BLaER1 (cell line): Measurements from ENCODE around the gene FNDC3B.

Experiments used
- H3K27ac ChIP-seq: shearing (Covaris generic); formaldehyde crosslinking; 2 replicates; pipeline ENCODE4 v1.8.1; 2022
- H3K27me3 ChIP-seq: shearing (Covaris generic); formaldehyde crosslinking; 2 replicates; pipeline ENCODE4 v1.8.1; 2022
- H3K36me3 ChIP-seq: shearing (Covaris generic); formaldehyde crosslinking; 2 replicates; pipeline ENCODE4 v1.8.1; 2022
- H3K4me1 ChIP-seq: shearing (Covaris generic); formaldehyde crosslinking; 2 replicates; pipeline ENCODE4 v1.8.1; 2022
- H3K4me2 ChIP-seq: shearing (Covaris generic); formaldehyde crosslinking; 2 replicates; pipeline ENCODE4 v1.8.1; 2022
- H3K4me3 ChIP-seq: shearing (Covaris generic); formaldehyde crosslinking; 2 replicates; pipeline ENCODE4 v1.8.1; 2022
- H3K9ac ChIP-seq: shearing (Covaris generic); formaldehyde crosslinking; 2 replicates; pipeline ENCODE4 v1.8.1; 2022
- H3K9me3 ChIP-seq: shearing (Covaris generic); formaldehyde crosslinking; 2 replicates; pipeline ENCODE4 v1.8.1; 2022
- H4K20me1 ChIP-seq: shearing (Covaris generic); formaldehyde crosslinking; 2 replicates; pipeline ENCODE4 v1.8.1; 2022
- Cebpa-rat ChIP-seq: shearing (Covaris generic); IDR thresholded peaks from 2 replicates; pipeline ENCODE4 v1.8.1; 2022

Gene FNDC3B

GRCh38 chr3:172347895-172348679 is 308.7 kb downstream of the FNDC3B start:
- H3K9ac ChIP-seq: no peak overlapping the region
- TF ChIP-seq Cebpa-rat: no peak
- H3K4me1 ChIP-seq: no peaks in the 10 kb centered on the region
- no peak overlapping the region for H3K27ac ChIP-seq
- H4K20me1 ChIP-seq: no peaks in the 10 kb centered on the region
- no peak overlapping the region for H3K4me2 ChIP-seq
- no peaks in the 10 kb centered on the region for H3K27me3 ChIP-seq
- H3K4me3 ChIP-seq: no peak overlapping the region
- H3K9me3 ChIP-seq: no peaks in the 10 kb centered on the region
- H3K36me3 ChIP-seq: peaks cover 78% of the 10 kb centered on the region

DNA sequence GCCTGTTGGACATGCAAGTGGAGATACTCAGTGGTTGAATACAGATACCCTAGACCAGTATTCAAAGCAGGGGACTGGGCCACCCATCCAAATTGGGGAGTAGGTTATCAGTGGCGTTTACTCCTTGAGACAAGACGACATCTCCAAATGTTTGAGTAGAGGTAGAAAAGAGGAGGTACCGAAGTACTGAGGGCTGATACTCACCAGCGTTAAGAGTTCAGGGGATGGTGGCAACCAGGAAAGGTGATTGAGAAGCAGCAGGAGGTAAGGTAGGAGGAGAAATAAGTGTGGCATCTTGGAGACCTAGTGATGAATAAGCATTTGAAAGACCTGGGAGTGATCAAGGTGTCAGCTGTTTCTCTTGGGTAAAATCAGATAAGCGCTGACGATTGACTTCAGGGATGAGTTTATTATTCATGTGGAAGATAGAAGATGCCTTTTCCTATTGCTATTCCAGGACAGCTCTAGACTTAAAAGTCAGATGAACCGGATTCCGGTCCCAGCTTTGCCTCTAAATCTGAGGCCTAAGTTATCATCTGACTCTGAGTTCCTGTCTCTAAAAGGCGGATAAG is 312.6 kb downstream of the FNDC3B start:
- H3K36me3 ChIP-seq: peaks cover 65% of the 10 kb centered on the region
- no peak overlapping the region for H3K9ac ChIP-seq
- TF ChIP-seq Cebpa-rat: no peak
- no peak overlapping the region for H3K4me2 ChIP-seq
- no peaks in the 10 kb centered on the region for H3K27me3 ChIP-seq
- H3K27ac ChIP-seq: no peak overlapping the region
- no peaks in the 10 kb centered on the region for H3K9me3 ChIP-seq
- H4K20me1 ChIP-seq: no peaks in the 10 kb centered on the region
- H3K4me1 ChIP-seq: no peaks in the 10 kb centered on the region
- H3K4me3 ChIP-seq: no peak overlapping the region

DNA sequence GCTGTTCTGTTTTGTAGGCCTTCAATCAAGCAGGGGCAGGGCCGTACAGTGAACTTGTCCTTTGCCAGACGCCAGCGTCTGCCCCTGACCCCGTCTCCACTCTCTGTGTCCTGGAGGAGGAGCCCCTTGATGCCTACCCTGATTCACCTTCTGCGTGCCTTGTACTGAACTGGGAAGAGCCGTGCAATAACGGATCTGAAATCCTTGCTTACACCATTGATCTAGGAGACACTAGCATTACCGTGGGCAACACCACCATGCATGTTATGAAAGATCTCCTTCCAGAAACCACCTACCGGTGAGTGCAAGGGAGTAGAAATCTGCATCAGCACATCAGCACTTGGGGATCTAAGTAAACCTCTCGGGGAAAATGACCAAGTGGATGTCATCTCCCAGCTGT is 313.4 kb downstream of the FNDC3B start:
- Histone ChIP-seq H3K4me2 (no peak overlapping the region), H3K9ac (no peak overlapping the region), H3K4me3 (no peak overlapping the region), H3K4me1 (no peaks in the 10 kb centered on the region), H3K9me3 (no peaks in the 10 kb centered on the region), H3K36me3 (peaks cover 57% of the 10 kb centered on the region), H3K27me3 (no peaks in the 10 kb centered on the region), H3K27ac (no peak overlapping the region), H4K20me1 (no peaks in the 10 kb centered on the region)
- TF ChIP-seq Cebpa-rat: no peak

- no peaks in the 10 kb centered on the region for H3K9me3 ChIP-seq
- no peak overlapping the region for H3K9ac ChIP-seq
- H3K36me3 ChIP-seq: peaks cover 56% of the 10 kb centered on the region
- H3K4me2 ChIP-seq: no peak overlapping the region
- no peaks in the 10 kb centered on the region for H3K4me1 ChIP-seq
- no peaks in the 10 kb centered on the region for H4K20me1 ChIP-seq
- H3K4me3 ChIP-seq: no peak overlapping the region
- TF ChIP-seq Cebpa-rat: no peak
- no peak overlapping the region for H3K27ac ChIP-seq
- no peaks in the 10 kb centered on the region for H3K27me3 ChIP-seq
These were observed 315.6 kb downstream of the FNDC3B start for GRCh38 chr3:172354931-172355499.

- Histone ChIP-seq H3K9ac (no peak overlapping the region), H3K27ac (no peak overlapping the region), H3K36me3 (peaks cover 55% of the 10 kb centered on the region), H3K4me1 (no peaks in the 10 kb centered on the region), H4K20me1 (no peaks in the 10 kb centered on the region), H3K4me3 (no peak overlapping the region), H3K9me3 (no peaks in the 10 kb centered on the region), H3K27me3 (no peaks in the 10 kb centered on the region), H3K4me2 (no peak overlapping the region)
- TF ChIP-seq Cebpa-rat: no peak
These were observed 316.5 kb downstream of the FNDC3B start for GRCh38 chr3:172355836-172356235.

DNA sequence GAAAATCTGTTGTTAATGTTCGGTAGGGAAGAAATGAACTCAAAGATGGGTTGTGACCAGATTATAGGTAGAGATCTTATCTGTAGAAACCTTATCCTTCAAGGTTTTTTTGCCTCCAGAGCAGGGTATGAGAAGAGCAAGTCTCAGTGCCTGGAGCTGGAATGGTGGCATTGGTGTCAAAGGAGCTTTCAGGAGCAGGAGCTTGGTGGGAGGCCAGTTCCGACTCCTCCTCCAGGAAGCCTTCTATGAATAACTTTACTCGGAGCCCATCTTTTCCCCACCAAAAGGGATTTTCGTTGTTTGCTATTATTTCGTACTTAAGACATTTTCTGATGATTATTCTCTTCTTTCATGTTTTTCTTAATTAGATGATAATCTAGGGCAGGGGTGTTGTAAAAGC is 317.0 kb downstream of the FNDC3B start:
- Histone ChIP-seq H3K9me3 (no peaks in the 10 kb centered on the region), H4K20me1 (no peaks in the 10 kb centered on the region), H3K4me3 (no peak overlapping the region), H3K36me3 (peaks cover 56% of the 10 kb centered on the region), H3K27ac (no peak overlapping the region), H3K9ac (no peak overlapping the region), H3K4me2 (no peak overlapping the region), H3K4me1 (no peaks in the 10 kb centered on the region), H3K27me3 (no peaks in the 10 kb centered on the region)
- TF ChIP-seq Cebpa-rat: no peak

DNA sequence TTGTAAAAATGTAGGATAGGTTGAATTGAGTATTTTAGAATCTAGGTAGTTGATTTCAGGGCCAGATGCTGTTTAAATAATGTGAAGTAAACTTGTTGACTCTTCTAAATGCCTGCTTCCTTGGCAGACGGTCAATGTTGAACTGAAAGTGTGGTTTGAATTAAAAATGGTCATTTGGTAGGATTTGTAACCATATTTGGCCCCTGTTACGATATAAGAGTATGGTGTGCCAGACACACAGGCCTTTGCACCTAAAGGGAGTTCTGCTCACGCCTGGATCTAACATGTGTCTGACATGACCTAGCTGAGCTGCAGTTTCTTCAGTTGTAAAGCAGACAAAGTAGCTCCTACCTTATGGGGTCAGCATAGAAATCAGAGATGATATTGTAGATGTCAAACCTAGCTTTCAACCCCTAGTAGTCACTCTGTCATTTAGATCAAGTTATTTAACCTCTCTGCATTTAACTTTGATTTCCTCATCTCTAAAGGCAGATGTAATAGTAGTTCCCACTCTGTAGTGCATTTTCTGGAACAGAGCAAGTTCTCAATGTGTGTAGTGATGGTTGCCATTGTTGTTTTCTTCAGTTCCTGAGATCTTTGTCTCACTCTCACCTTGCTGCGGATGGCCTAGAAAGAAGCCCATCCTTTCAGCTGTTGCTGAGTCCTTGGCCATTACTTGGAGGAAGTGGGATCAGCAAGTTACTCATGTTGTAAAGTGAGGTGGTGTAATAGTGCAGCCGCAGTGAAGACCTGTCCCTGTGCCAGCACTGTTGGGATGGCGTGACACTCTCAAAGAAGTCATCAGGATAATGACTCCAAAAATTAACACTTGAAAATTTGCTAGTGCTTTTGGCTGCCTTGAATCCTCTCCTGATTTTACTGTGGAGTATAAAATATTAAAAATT is 318.7 kb downstream of the FNDC3B start:
- H3K4me2 ChIP-seq: no peak overlapping the region
- no peaks in the 10 kb centered on the region for H4K20me1 ChIP-seq
- H3K9ac ChIP-seq: no peak overlapping the region
- H3K9me3 ChIP-seq: no peaks in the 10 kb centered on the region
- no peak overlapping the region for H3K4me3 ChIP-seq
- no peaks in the 10 kb centered on the region for H3K27me3 ChIP-seq
- H3K36me3 ChIP-seq: peaks cover 56% of the 10 kb centered on the region
- no peak for TF ChIP-seq Cebpa-rat
- no peaks in the 10 kb centered on the region for H3K4me1 ChIP-seq
- no peak overlapping the region for H3K27ac ChIP-seq

GRCh38 chr3:172359231-172359630 is 319.9 kb downstream of the FNDC3B start:
- no peaks in the 10 kb centered on the region for H3K9me3 ChIP-seq
- H3K27ac ChIP-seq: no peak overlapping the region
- H3K36me3 ChIP-seq: peaks cover 61% of the 10 kb centered on the region
- H3K9ac ChIP-seq: no peak overlapping the region
- no peak overlapping the region for H3K4me3 ChIP-seq
- H3K4me1 ChIP-seq: no peaks in the 10 kb centered on the region
- no peak overlapping the region for H3K4me2 ChIP-seq
- no peaks in the 10 kb centered on the region for H4K20me1 ChIP-seq
- H3K27me3 ChIP-seq: no peaks in the 10 kb centered on the region
- no peak for TF ChIP-seq Cebpa-rat

DNA sequence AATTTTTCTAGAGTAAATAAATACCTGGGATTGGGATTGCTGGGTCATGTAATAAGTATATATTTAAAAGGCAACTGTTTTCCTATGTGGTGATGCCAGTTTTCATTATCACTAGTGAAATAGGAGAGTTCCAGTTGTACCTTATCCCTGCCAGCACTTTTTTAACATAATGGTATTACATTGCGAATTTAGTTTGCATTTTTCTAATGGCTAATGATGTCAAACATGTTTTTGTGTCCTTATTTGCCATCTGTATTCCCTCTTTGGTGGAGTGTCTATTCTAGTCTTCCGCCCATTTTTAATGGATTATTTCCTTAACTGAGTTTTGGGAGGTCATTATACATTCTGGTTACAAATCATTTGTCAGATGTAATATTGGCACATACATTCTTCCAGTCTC is 320.6 kb downstream of the FNDC3B start:
- Histone ChIP-seq H3K9me3 (no peaks in the 10 kb centered on the region), H3K36me3 (peaks cover 62% of the 10 kb centered on the region), H3K4me1 (no peaks in the 10 kb centered on the region), H3K9ac (no peak overlapping the region), H4K20me1 (no peaks in the 10 kb centered on the region), H3K27ac (no peak overlapping the region), H3K27me3 (no peaks in the 10 kb centered on the region), H3K4me3 (no peak overlapping the region), H3K4me2 (no peak overlapping the region)
- no peak for TF ChIP-seq Cebpa-rat
